WERI-Rb-1 (cell line): ENCODE measurements around the gene SLC2A9.

ENCODE experiments used
- DNase-seq: peaks from one replicate; pipeline ENCODE4 v3.0.0-alpha.2; 2020
- H3K27ac ChIP-seq: fragments of 250-450 bp; sonication (Bioruptor Pico); 2 replicates; pipeline ENCODE4 v1.5.1; 2020; ENCODE audit warnings: mild to moderate bottlenecking, moderate library complexity
- H3K27me3 ChIP-seq: fragments of 250-450 bp; sonication (Bioruptor Pico); 2 replicates; pipeline ENCODE4 v1.5.1; 2021; ENCODE audit warnings: mild to moderate bottlenecking, low read depth, moderate library complexity; ENCODE audit not compliant: insufficient read depth, severe bottlenecking
- H3K36me3 ChIP-seq: fragments of 250-450 bp; sonication (Bioruptor Pico); 2 replicates; pipeline ENCODE4 v1.5.1; 2020; ENCODE audit warnings: mild to moderate bottlenecking, moderate library complexity
- H3K4me3 ChIP-seq: 2 replicates; pipeline ENCODE4 v1.5.1; 2011; ENCODE audit warnings: low read depth, mild to moderate bottlenecking, control low read depth, low read length
- H3K9me3 ChIP-seq: fragments of 250-450 bp; sonication (Bioruptor Pico); 2 replicates; pipeline ENCODE4 v1.5.1; 2021; ENCODE audit warnings: mild to moderate bottlenecking, moderate library complexity; ENCODE audit not compliant: severe bottlenecking
- CTCF ChIP-seq: IDR thresholded peaks from 2 replicates; pipeline ENCODE4 v1.5.1; 2011; ENCODE audit warnings: low read depth, mild to moderate bottlenecking, control low read depth, inconsistent platforms, low read length

The SLC2A9 gene

GRCh38 chr4:9980898-9981297, 40.4 kb downstream of the SLC2A9 start:
- H3K27ac ChIP-seq, result no peak overlapping the region
- no peaks in the 10 kb centered on the region for H3K27me3 ChIP-seq
- TF ChIP-seq CTCF, result no peak
- no peak overlapping the region for H3K4me3 ChIP-seq
- DNase-seq, result no peak
- no peaks in the 10 kb centered on the region for H3K36me3 ChIP-seq
- H3K9me3 ChIP-seq, result no peaks in the 10 kb centered on the region

- Histone ChIP-seq H3K27ac (no peak overlapping the region), H3K9me3 (no peaks in the 10 kb centered on the region), H3K27me3 (no peaks in the 10 kb centered on the region), H3K36me3 (no peaks in the 10 kb centered on the region), H3K4me3 (no peak overlapping the region)
- no peak for TF ChIP-seq CTCF
- DNase-seq, result no peak
Observed at GRCh38 chr4:9979101-9979701, 42.1 kb downstream of the SLC2A9 start.

- Histone ChIP-seq H3K27ac (no peak overlapping the region), H3K9me3 (no peaks in the 10 kb centered on the region), H3K36me3 (no peaks in the 10 kb centered on the region), H3K27me3 (no peaks in the 10 kb centered on the region), H3K4me3 (no peak overlapping the region)
- no peak for DNase-seq
- no peak for TF ChIP-seq CTCF
Observed at GRCh38 chr4:9977518-9978031, 43.7 kb downstream of the SLC2A9 start.

GRCh38 chr4:9976781-9977180, 44.5 kb downstream of the SLC2A9 start:
- no peak overlapping the region for H3K27ac ChIP-seq
- no peak overlapping the region for H3K4me3 ChIP-seq
- no peaks in the 10 kb centered on the region for H3K27me3 ChIP-seq
- H3K36me3 ChIP-seq, result no peaks in the 10 kb centered on the region
- no peaks in the 10 kb centered on the region for H3K9me3 ChIP-seq
- no peak for DNase-seq
- TF ChIP-seq CTCF, result no peak

GRCh38 chr4:9976293-9976692, 45.0 kb downstream of the SLC2A9 start:
- Histone ChIP-seq H3K9me3 (no peaks in the 10 kb centered on the region), H3K27ac (no peak overlapping the region), H3K4me3 (no peak overlapping the region), H3K27me3 (no peaks in the 10 kb centered on the region), H3K36me3 (no peaks in the 10 kb centered on the region)
- no peak for DNase-seq
- no peak for TF ChIP-seq CTCF

GRCh38 chr4:9971711-9972110, 49.6 kb downstream of the SLC2A9 start:
- H3K9me3 ChIP-seq, result no peaks in the 10 kb centered on the region

More at GRCh38 chr4:9971711-9972110, 49.6 kb downstream of the SLC2A9 start:
- Histone ChIP-seq H3K36me3 (no peaks in the 10 kb centered on the region), H3K27ac (no peak overlapping the region), H3K27me3 (no peaks in the 10 kb centered on the region), H3K4me3 (no peak overlapping the region)
- DNase-seq, result no peak
- TF ChIP-seq CTCF, result no peak
